Activated B cell treated with CpG ODN at 0.5 μM for 24 hours (primary cell): ENCODE data around the gene MCOLN1. TPM values are rescaled to one million over a fixed set of nuclear protein-coding genes. Genes with fewer than 3 reads are reported as not detected.

Experiments
- ATAC-seq: fragments of 200-7000 bp; cut with Tn5 transposase; one replicate; pipeline ENCODE4 v1.10.0; 2021; ENCODE audit warnings: low read depth, mild to moderate bottlenecking, moderate library complexity
- CTCF ChIA-PET: fragments of 350-600 bp; sonication (Branson Sonifier 250); formaldehyde crosslinking; loops from one replicate; lab custom pipeline; 2021; ENCODE audit warnings: antibody characterized with exemption; lab: Charles Lee
- POLR2A ChIA-PET: fragments of 350-600 bp; sonication (Branson Sonifier 250); formaldehyde crosslinking; loops from one replicate; lab custom pipeline; 2021; ENCODE audit warnings: antibody characterized with exemption; lab: Charles Lee
- DNase-seq: peaks from one replicate; pipeline ENCODE4 v3.0.0; 2022
- H3K27ac Mint-ChIP-seq: one replicate; pipeline ENCODE4 v1.8.0; 2020; ENCODE audit warnings: mixed read lengths
- H3K27me3 Mint-ChIP-seq: one replicate; pipeline ENCODE4 v1.8.0; 2021; ENCODE audit warnings: mixed read lengths
- H3K36me3 Mint-ChIP-seq: one replicate; pipeline ENCODE4 v1.8.0; 2021; ENCODE audit warnings: low read depth, mixed read lengths
- H3K4me1 Mint-ChIP-seq: one replicate; pipeline ENCODE4 v1.8.0; 2021; ENCODE audit warnings: mixed read lengths
- H3K4me3 Mint-ChIP-seq: one replicate; pipeline ENCODE4 v1.8.0; 2020; ENCODE audit warnings: mild to moderate bottlenecking, mixed read lengths
- H3K9me3 Mint-ChIP-seq: one replicate; pipeline ENCODE4 v1.8.0; 2020; ENCODE audit warnings: mixed read lengths
- intact Hi-C: fragments of 100-400 bp; cut with micrococcal nuclease; formaldehyde crosslinking; loops from one replicate; pipeline ENCODE4 v1.15.1; 2024
- total RNA-seq: library from RNA; stranded (reverse); gene quantifications from 2 replicates; pipeline ENCODE4 v1.2.3, GENCODE V29; 2022
- TF ChIP-seq, protein P1 (sequence below): fragments of 200-600 bp; IDR thresholded peaks from one replicate; pipeline ENCODE4 v1.8.0; 2022; ENCODE audit warnings: antibody characterized with exemption, mild to moderate bottlenecking

The MCOLN1 gene
- total RNA-seq, 1 donor from 2014 or later = 13.7 TPM

- CTCF ChIA-PET = no interaction called here
- Mint-ChIP-seq H3K9me3 (no peaks in the 10 kb centered on the region), H3K4me3 (peak overlapping the region; percentile 75), H3K4me1 (peaks cover 17% of the 10 kb centered on the region), H3K27me3 (no peaks in the 10 kb centered on the region), H3K36me3 (peaks cover 9% of the 10 kb centered on the region), H3K27ac (no peak overlapping the region)
- intact Hi-C loops = loop anchor here (1.0 to 5.0 kb wide), 4 partner anchors 11 to 307 kb away; partner anchors contain the start of genes EVI5L and PEX11G
- no peak for ATAC-seq
- DNase-seq = no peak
- TF ChIP-seq, protein P1, sequence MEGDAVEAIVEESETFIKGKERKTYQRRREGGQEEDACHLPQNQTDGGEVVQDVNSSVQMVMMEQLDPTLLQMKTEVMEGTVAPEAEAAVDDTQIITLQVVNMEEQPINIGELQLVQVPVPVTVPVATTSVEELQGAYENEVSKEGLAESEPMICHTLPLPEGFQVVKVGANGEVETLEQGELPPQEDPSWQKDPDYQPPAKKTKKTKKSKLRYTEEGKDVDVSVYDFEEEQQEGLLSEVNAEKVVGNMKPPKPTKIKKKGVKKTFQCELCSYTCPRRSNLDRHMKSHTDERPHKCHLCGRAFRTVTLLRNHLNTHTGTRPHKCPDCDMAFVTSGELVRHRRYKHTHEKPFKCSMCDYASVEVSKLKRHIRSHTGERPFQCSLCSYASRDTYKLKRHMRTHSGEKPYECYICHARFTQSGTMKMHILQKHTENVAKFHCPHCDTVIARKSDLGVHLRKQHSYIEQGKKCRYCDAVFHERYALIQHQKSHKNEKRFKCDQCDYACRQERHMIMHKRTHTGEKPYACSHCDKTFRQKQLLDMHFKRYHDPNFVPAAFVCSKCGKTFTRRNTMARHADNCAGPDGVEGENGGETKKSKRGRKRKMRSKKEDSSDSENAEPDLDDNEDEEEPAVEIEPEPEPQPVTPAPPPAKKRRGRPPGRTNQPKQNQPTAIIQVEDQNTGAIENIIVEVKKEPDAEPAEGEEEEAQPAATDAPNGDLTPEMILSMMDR = no peak
- POLR2A ChIA-PET = interaction anchor here (0.6 to 3.6 kb wide), 13 partner anchors 9 to 818 kb away, joined by 3 to 37 read pairs (median 4); partner anchors contain the start of genes PET100, PEX11G, PNPLA6 and XAB2
Measured at GRCh38 chr19:7522923-7523667, 671 bp downstream of the MCOLN1 start.

- no peaks in the 10 kb centered on the region for H3K27me3 Mint-ChIP-seq
- peaks cover 12% of the 10 kb centered on the region for H3K36me3 Mint-ChIP-seq
- TF ChIP-seq, protein P1 = no peak
- ChIA-PET POLR2A (no interaction called here), CTCF (no interaction called here)
- H3K9me3 Mint-ChIP-seq = no peaks in the 10 kb centered on the region
- ATAC-seq (no peak), DNase-seq (no peak)
- H3K4me1 Mint-ChIP-seq = peaks cover 17% of the 10 kb centered on the region
- H3K27ac Mint-ChIP-seq = no peak overlapping the region
- no peak overlapping the region for H3K4me3 Mint-ChIP-seq
- intact Hi-C loops = loop anchor here (5.0 kb wide), 1 partner anchor 52 kb away; no protein-coding TSS in a partner anchor
Measured at GRCh38 chr19:7524523-7524922, 2.1 kb downstream of the MCOLN1 start.

- Mint-ChIP-seq H3K4me1 (peaks cover 17% of the 10 kb centered on the region), H3K36me3 (peaks cover 13% of the 10 kb centered on the region), H3K4me3 (no peak overlapping the region), H3K27me3 (no peaks in the 10 kb centered on the region), H3K27ac (no peak overlapping the region), H3K9me3 (no peaks in the 10 kb centered on the region)
- POLR2A ChIA-PET = no interaction called here
- DNase-seq = no peak
- no peak for ATAC-seq
- intact Hi-C loops = loop anchor here (5.0 kb wide), 1 partner anchor 53 kb away; no protein-coding TSS in a partner anchor
- CTCF ChIA-PET = no interaction called here
- TF ChIP-seq, protein P1 = no peak
Measured at GRCh38 chr19:7524992-7525739, 2.7 kb downstream of the MCOLN1 start.

GRCh38 chr19:7526059-7526929 is 3.9 kb downstream of the MCOLN1 start:
- TF ChIP-seq, protein P1 = no peak
- Mint-ChIP-seq H3K4me1 (peaks cover 17% of the 10 kb centered on the region), H3K36me3 (peaks cover 16% of the 10 kb centered on the region), H3K27me3 (no peaks in the 10 kb centered on the region), H3K27ac (no peak overlapping the region), H3K9me3 (no peaks in the 10 kb centered on the region), H3K4me3 (no peak overlapping the region)
- DNase-seq = no peak
- ChIA-PET CTCF (no interaction called here), POLR2A (no interaction called here)
- ATAC-seq = no peak
- intact Hi-C loops = no loop called here
